Bronchial epithelial cell (primary cell): ENCODE results near the gene ABCD3. TPM values are rescaled to one million over a fixed set of nuclear protein-coding genes. Genes with fewer than 3 reads are reported as not detected.
"Not testable (repeated sequence)": the region's sequence is repeated elsewhere in the genome, so short reads cannot be mapped to it uniquely, and the experiment has no call there.

Experiments
- DNase-seq: peaks from one replicate; pipeline ENCODE4 v3.0.0-alpha.2; 2010; ENCODE audit warnings: low read depth
- FAIRE-seq: peaks from 2 replicates; lab custom pipeline; 2011; peaks lifted over from hg19 to GRCh38; lab: Jason Lieb, UNC
- H3K27me3 ChIP-seq: 2 replicates; pipeline ENCODE4 v1.5.1; 2011; ENCODE audit warnings: low read length; ENCODE audit not compliant: control insufficient read depth, insufficient read depth
- H3K36me3 ChIP-seq: 2 replicates; pipeline ENCODE4 v1.5.1; 2011; ENCODE audit warnings: low read length; ENCODE audit not compliant: control insufficient read depth, insufficient read depth
- H3K4me3 ChIP-seq: 2 replicates; pipeline ENCODE4 v1.5.1; 2011; ENCODE audit warnings: mild to moderate bottlenecking, low read depth, low read length, control low read depth
- total RNA-seq: library from RNA; depleted of rRNA; stranded (reverse); fragments of >200 nt; gene quantifications from 2 replicates; pipeline ENCODE4 v1.2.1, GENCODE V29; 2014
- TF ChIP-seq, protein P1 (sequence below): IDR thresholded peaks from 2 replicates; pipeline ENCODE4 v1.5.1; 2011; ENCODE audit warnings: mild to moderate bottlenecking, moderate library complexity, low read length, control low read depth, inconsistent platforms; ENCODE audit not compliant: insufficient read depth, severe bottlenecking

The ABCD3 gene
- total RNA-seq, 1 donor from 2014 or later: 29.2 TPM

DNA sequence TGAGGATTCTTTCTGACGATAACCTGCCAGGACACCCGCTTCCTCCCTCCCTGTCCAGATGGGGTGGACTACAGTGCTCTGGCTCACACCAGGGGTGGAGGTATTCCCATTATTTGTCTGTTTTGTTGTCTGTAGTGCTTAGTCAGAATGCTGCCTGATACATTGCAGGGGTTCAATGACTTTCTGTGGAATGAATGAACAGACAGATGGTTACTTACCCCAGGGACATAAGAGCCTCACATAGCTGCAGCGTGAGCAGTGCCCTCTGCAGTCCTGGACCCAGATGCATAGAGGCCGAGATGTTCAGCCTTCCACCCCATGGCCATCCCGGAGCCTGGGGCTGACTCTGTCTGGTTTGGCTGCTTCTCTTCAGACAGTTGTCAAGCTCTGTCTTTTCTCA is 136.4 kb downstream of the ABCD3 start:
- Histone ChIP-seq H3K27me3 (no peaks in the 10 kb centered on the region), H3K36me3 (no peaks in the 10 kb centered on the region), H3K4me3 (no peak overlapping the region)
- no peak for FAIRE-seq
- TF ChIP-seq, protein P1, sequence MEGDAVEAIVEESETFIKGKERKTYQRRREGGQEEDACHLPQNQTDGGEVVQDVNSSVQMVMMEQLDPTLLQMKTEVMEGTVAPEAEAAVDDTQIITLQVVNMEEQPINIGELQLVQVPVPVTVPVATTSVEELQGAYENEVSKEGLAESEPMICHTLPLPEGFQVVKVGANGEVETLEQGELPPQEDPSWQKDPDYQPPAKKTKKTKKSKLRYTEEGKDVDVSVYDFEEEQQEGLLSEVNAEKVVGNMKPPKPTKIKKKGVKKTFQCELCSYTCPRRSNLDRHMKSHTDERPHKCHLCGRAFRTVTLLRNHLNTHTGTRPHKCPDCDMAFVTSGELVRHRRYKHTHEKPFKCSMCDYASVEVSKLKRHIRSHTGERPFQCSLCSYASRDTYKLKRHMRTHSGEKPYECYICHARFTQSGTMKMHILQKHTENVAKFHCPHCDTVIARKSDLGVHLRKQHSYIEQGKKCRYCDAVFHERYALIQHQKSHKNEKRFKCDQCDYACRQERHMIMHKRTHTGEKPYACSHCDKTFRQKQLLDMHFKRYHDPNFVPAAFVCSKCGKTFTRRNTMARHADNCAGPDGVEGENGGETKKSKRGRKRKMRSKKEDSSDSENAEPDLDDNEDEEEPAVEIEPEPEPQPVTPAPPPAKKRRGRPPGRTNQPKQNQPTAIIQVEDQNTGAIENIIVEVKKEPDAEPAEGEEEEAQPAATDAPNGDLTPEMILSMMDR: no peak
- DNase-seq: no peak

DNA sequence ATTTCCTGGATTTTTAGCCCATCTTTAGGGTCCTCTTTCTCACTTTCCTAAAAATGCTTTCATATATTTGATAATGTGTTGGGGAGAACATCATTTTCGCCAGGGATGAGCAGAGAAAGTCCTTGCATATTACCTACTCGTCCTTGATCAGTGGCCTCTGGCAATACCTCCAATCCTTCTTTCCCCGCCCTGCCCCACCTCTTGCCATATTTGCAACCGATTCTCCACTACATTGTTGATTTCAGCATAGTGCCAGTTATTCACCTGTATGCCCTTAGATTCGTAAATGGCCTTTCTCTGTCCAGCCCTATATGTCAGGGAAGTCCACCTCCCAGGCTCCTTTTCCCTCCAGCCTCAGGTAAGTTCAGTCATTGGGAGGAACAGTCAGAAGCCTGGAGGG is 136.9 kb downstream of the ABCD3 start:
- TF ChIP-seq, protein P1: no peak
- no peaks in the 10 kb centered on the region for H3K27me3 ChIP-seq
- FAIRE-seq (no peak), DNase-seq (no peak)
- H3K36me3 ChIP-seq: no peaks in the 10 kb centered on the region
- no peak overlapping the region for H3K4me3 ChIP-seq

DNA sequence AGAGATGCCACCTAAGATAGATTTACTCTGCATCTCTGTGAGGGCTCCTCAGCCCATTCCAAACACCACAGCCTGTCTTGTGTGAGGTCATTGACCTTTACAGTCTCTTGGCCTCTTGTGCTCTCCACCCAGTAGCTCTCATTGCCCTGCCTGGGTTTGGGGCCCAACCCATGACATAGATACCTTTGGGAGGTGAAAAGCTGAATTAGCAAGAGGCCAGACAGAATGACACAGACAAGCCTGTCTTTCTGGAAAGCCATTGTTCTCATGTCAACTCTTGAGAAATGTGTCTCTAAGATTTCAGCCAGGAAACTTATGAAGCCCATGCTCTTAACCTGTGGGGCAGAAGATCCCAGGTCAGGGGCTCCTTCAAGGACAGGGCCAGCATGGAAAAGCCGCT is 141.7 kb downstream of the ABCD3 start:
- Histone ChIP-seq H3K4me3 (no peak overlapping the region), H3K36me3 (no peaks in the 10 kb centered on the region), H3K27me3 (no peaks in the 10 kb centered on the region)
- DNase-seq (no peak), FAIRE-seq (peak; percentile 60)
- TF ChIP-seq, protein P1: no peak

DNA sequence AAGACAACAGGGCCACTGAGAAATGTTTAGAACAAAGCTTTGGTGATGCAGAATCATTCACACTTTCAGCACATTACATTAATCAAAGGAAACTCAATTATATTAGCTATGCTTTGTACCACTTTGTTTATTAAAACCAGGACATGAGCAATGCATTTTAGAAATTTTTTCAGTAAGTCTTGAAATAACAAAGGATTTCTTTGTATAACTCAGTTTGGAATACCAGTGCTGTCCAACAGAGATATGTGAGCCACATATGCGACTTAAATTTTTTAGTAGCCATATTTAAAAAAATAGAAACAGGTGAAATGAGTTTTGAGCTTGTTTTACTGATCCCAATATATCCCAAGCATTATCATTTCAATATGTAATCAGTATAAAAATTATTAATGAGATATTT is 142.1 kb downstream of the ABCD3 start:
- Histone ChIP-seq H3K27me3 (no peaks in the 10 kb centered on the region), H3K4me3 (no peak overlapping the region), H3K36me3 (no peaks in the 10 kb centered on the region)
- DNase-seq (no peak), FAIRE-seq (no peak)
- TF ChIP-seq, protein P1: no peak

DNA sequence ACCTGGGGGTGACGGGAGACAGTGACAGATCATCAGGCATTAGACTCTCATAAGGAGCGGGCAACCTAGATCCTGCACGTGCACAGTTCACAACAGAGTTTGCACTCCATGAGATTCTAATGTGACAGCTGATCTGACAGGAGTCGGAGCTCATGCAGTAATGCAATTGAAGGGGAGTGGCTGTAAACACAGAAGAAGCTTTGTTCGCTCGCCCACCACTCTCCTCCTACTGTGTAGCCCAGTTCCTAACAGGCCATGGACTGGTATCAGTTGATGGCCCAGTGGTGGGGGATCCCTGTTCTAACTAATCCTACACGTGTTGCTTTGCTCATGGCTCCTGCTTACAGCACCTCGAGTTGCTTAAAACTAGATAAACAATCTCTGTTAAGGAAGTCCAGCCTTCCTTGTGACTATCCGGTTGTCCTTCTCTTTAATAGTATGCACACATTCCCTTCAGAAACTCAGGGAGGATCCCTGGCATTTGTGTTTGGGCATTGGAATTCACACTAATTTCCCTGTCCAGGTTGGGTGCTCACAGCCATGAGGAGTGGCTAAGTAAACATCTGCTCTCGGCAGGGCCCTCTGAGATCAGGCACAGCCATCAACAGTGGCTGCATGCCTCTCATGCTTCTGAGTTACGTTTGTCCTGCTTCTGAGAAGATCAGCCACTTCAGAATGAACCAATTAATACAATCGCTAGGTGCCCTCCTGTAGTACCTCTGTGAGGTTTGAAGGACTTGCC is 144.5 kb downstream of the ABCD3 start:
- TF ChIP-seq, protein P1: no peak

DNA sequence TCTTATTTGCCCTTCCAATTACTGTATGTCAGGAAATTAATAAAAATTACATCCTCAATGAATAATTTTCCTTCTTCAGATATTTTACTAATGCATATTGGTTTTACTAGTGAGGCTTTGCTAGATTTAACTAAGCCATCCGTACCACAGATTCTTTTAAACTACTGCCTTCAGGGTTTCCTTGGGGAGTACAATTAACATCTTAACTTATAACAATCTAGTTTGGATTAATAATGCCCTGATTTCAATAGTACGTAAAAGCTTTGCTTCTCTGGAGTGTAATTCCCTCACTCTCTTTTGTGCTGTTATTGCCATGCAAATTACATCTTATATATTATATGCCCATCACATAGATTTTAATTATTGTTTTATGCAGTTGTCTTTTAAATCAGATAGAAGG is 147.7 kb downstream of the ABCD3 start:
- DNase-seq: no peak
- H3K4me3 ChIP-seq: no peak overlapping the region
- no peak for FAIRE-seq
- no peaks in the 10 kb centered on the region for H3K36me3 ChIP-seq
- TF ChIP-seq, protein P1: no peak
- no peaks in the 10 kb centered on the region for H3K27me3 ChIP-seq

More for the DNA sequence above, 144.5 kb downstream of the ABCD3 start:
- H3K27me3 ChIP-seq: no peaks in the 10 kb centered on the region
- FAIRE-seq (peak; percentile 83), DNase-seq (no peak)
- no peaks in the 10 kb centered on the region for H3K36me3 ChIP-seq
- H3K4me3 ChIP-seq: no peak overlapping the region

DNA sequence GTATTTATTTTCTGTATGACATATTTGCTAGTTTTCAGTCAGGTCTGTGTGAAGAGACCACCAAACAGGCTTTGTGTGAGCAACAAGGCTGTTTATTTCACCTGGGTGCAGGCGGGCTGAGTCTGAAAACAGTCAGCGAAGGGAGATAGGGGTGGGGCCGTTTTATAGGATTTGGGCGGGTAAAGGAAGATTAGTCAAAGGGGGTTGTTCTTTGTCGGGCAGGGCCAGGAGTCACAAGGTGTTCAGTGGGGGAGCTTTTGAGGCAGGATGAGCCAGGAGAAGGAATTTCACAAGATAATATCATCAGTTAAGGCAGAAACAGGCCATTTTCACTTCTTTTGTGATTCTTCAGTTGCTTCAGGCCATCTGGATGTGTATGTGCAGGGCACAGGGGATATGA is 148.2 kb downstream of the ABCD3 start:
- H3K36me3 ChIP-seq, FAIRE-seq, H3K27me3 ChIP-seq, H3K4me3 ChIP-seq, DNase-seq: not testable (repeated sequence)

DNA sequence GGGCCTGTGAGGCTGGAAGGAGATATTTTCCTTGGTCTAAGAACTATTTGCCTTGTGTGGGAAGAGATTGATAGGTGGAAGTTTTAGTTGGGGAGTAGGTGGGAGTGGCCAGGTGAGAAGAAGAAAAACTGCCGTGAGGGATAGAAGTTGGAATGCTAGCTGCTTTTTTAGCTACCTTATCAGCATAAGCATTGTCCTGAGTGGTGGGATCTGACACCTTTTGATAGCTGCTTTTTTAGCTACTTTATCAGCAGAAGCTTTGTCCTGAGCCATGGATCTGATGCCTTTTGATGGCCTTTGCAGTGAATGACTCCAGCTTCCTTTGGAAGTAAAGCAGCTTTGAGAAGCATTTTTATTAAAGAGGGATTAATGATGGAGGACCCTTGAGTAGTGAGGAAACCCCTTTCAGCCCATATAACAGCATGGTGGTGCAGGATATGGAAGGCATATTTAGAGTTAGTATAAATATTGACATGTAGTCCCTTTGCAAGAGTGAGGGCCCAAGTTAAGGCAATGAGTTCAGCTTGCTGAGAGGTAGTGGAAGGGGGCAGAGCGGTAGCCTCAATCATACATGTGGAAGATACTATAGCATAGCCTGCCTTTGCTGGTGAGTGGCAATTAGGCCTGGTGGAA is 149.9 kb downstream of the ABCD3 start:
- H3K36me3 ChIP-seq, H3K4me3 ChIP-seq, DNase-seq, H3K27me3 ChIP-seq, FAIRE-seq: not testable (repeated sequence)
